Fibroblast of the aortic adventitia (primary cell): ENCODE results near the gene COA7. TPM values are rescaled to one million over a fixed set of nuclear protein-coding genes. Genes with fewer than 3 reads are reported as not detected.

Experiments used
- DNase-seq: peaks from one replicate; pipeline ENCODE4 v3.0.0-alpha.2; 2010; ENCODE audit warnings: low read depth
- H3K4me3 ChIP-seq: 2 replicates; pipeline ENCODE4 v1.5.1; 2011; ENCODE audit warnings: low read depth, mild to moderate bottlenecking, control low read depth, low read length, moderate library complexity
- CTCF ChIP-seq: IDR thresholded peaks from 2 replicates; pipeline ENCODE4 v1.5.1; 2011; ENCODE audit warnings: mild to moderate bottlenecking, low read length, control low read depth, inconsistent platforms; ENCODE audit not compliant: insufficient read depth
- total RNA-seq: library from RNA; depleted of rRNA; stranded (reverse); fragments of >200 nt; gene quantifications from 2 replicates; pipeline ENCODE4 v1.2.3, GENCODE V29; 2012; ENCODE audit warnings: low replicate concordance

Gene COA7
- total RNA-seq, 1 donor, result 15.7 TPM

GRCh38 chr1:52657702-52658101, 40.4 kb downstream of the COA7 start:
- H3K4me3 ChIP-seq, result no peak overlapping the region
- no peak for DNase-seq
- TF ChIP-seq CTCF, result no peak

GRCh38 chr1:52654063-52654462, 44.1 kb downstream of the COA7 start:
- no peak for TF ChIP-seq CTCF
- DNase-seq, result no peak
- H3K4me3 ChIP-seq, result no peak overlapping the region

DNA sequence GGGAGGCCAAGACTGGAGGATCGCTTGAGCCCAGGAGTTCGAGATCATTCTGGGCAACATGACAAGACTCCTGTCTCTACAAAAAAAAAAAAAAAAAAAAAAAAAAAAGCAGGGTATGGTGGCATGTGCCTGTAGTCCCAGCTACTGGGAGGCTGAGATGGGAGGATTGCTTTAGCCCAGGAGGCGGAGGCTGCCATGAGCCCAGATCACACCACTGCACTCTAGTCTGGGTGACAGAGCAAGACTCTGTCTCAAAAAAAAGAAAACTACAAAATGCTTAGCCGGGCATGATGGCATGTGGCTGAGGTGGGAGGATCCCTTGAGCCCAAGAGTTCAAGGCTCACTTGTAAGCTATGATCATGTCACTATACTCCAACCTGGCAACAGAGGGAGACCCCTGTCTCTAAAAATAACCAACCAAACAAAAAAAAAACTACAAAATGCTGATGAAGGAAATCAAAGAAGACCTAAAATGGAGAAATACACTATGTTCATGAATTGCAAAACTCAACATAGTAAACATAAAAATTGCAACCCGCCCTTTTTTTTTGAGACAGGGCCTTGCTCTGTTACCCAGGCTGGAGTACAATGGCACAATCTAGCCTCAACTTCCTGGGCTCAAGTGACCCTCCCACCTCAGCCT, 44.8 kb downstream of the COA7 start:
- TF ChIP-seq CTCF, result no peak
- no peak for DNase-seq
- H3K4me3 ChIP-seq, result no peak overlapping the region

DNA sequence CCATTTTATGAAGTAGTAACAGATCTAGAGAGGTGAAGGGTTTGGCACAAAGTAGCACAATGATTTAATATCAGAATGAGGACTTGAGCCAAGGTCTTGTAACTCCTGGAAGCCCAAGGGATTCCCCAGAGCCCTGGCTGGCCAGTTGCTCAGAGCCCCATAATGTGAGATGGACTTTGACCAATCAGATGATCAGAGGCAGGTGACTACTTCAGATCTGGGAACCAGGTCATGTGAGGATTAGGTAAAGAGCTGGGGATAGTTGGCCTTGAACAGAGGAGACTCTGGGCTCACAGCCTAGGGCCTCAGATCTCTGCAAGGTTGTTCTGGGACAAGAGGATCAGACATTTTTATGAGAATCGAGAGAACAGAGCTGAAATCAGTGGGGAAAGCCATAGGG, 46.2 kb downstream of the COA7 start:
- no peak for TF ChIP-seq CTCF
- DNase-seq, result no peak
- H3K4me3 ChIP-seq, result no peak overlapping the region

DNA sequence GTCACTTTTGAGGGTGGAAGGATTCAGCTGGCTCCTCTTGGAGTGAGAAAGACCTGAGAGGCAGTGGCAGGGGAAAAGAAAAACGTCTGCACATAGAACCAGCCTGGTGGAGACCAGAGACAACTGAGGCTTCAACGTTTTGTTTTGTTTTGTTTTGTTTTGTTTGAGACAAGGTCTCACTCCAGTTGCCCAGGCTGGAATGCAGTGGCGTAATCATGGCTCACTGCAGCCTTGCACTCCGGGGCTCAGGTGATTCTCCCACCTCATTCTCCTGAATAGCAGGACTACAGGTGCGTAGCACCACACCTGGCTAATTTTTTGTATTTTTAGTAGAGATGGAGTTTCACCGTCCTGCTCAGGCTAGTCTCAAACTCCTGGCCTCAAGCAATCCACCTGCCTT, 52.9 kb downstream of the COA7 start:
- DNase-seq, result no peak
- H3K4me3 ChIP-seq, result no peak overlapping the region
- TF ChIP-seq CTCF, result no peak

GRCh38 chr1:52641307-52641706, 56.8 kb downstream of the COA7 start:
- no peak for TF ChIP-seq CTCF
- no peak overlapping the region for H3K4me3 ChIP-seq
- no peak for DNase-seq

DNA sequence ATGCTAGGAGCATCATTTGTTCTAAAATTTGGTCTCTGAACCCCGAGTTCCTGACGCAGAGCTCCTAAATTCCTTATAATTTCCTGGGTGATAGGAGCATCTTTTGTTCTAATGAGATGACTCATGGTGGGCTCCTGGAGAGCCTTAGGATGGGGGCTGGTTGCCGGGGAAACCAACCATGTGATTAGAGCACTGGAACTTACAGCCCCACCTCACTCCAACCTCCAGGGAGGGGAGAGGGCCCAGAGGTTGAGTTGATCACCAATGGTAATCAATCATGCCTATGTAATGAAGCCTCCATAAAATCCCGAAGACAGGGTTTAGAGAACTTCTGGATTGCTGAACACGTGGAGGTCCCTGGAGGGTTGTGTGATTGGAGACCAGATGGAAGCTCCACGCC, 57.5 kb downstream of the COA7 start:
- no peak overlapping the region for H3K4me3 ChIP-seq
- no peak for TF ChIP-seq CTCF
- no peak for DNase-seq
